ENCODE results near the gene UMPS. TPM values are rescaled to one million over a fixed set of nuclear protein-coding genes. Genes with fewer than 3 reads are reported as not detected.

The UMPS gene
- total RNA-seq, 2 donors from 2014 or later = 53.9 to 60.8 TPM

- Mint-ChIP-seq H3K9me3 (no peaks in the 10 kb centered on the region), H3K27ac (peak overlapping the region; percentile 79), H3K4me1 (no peaks in the 10 kb centered on the region), H3K27me3 (ENCODE audit: insufficient read depth) (no peaks in the 10 kb centered on the region), H3K4me3 (no peak overlapping the region), H3K36me3 (ENCODE audit: low read depth) (peaks cover 76% of the 10 kb centered on the region)
- Histone ChIP-seq H3K36me3 (ENCODE audit: control insufficient read depth, insufficient read depth, low read length) (peaks cover 87% of the 10 kb centered on the region), H3K27ac (ENCODE audit: low read depth, low read length) (no peak overlapping the region), H3K4me1 (ENCODE audit: control insufficient read depth, insufficient read depth, low read length) (no peaks in the 10 kb centered on the region), H3K27me3 (ENCODE audit: control insufficient read depth, insufficient read depth, low read length, poor library complexity, severe bottlenecking) (no peaks in the 10 kb centered on the region), H3K9ac (ENCODE audit: extremely low read depth, low read length, poor library complexity, severe bottlenecking) (no peak overlapping the region), H3K4me3 (ENCODE audit: low read length) (no peak overlapping the region), H3K9me3 (ENCODE audit: control insufficient read depth, low read length) (peaks cover 47% of the 10 kb centered on the region)
- 91 to 95% methylated on average over 4 to 6 of the region's 6 CpGs for WGBS, 2 experiments (ENCODE audit: insufficient coverage in 1 of 2, insufficient read length in 1 of 2)
- DNase-seq = peak; percentile 17
- TF ChIP-seq CTCF (conservative IDR thresholded peaks at IDR 0.05) = no peak
Observed at GRCh38 chr3:124793054-124793739, 62.9 kb downstream of the UMPS start.

GRCh38 chr3:124796477-124796876, 66.2 kb downstream of the UMPS start:
- Histone ChIP-seq H3K27ac (ENCODE audit: low read depth, low read length) (no peak overlapping the region), H3K9ac (ENCODE audit: extremely low read depth, low read length, poor library complexity, severe bottlenecking) (no peak overlapping the region), H3K27me3 (ENCODE audit: control insufficient read depth, insufficient read depth, low read length, poor library complexity, severe bottlenecking) (no peaks in the 10 kb centered on the region), H3K9me3 (ENCODE audit: control insufficient read depth, low read length) (peaks cover 24% of the 10 kb centered on the region), H3K36me3 (ENCODE audit: control insufficient read depth, insufficient read depth, low read length) (peaks cover 95% of the 10 kb centered on the region), H3K4me1 (ENCODE audit: control insufficient read depth, insufficient read depth, low read length) (no peaks in the 10 kb centered on the region), H3K4me3 (ENCODE audit: low read length) (no peak overlapping the region)
- no peak overlapping the region for H3K4me3 Mint-ChIP-seq
- no peaks in the 10 kb centered on the region for H3K9me3 Mint-ChIP-seq
- peaks cover 80% of the 10 kb centered on the region for H3K36me3 Mint-ChIP-seq (ENCODE audit: low read depth)
- H3K27ac Mint-ChIP-seq = peak overlapping the region; percentile 44
- WGBS, 2 experiments (ENCODE audit: insufficient coverage in 1 of 2, insufficient read length in 1 of 2) = 85 to 96% methylated on average over 14 to 19 of the region's 19 CpGs
- peaks cover 3% of the 10 kb centered on the region for H3K4me1 Mint-ChIP-seq
- H3K27me3 Mint-ChIP-seq (ENCODE audit: insufficient read depth) = no peaks in the 10 kb centered on the region
- TF ChIP-seq CTCF (conservative IDR thresholded peaks at IDR 0.05) = no peak
- peak; percentile 23 for DNase-seq

GRCh38 chr3:124797426-124797945, 67.2 kb downstream of the UMPS start:
- H3K9me3 ChIP-seq (ENCODE audit: control insufficient read depth, low read length) = peaks cover 13% of the 10 kb centered on the region
- peaks cover 95% of the 10 kb centered on the region for H3K36me3 ChIP-seq (ENCODE audit: control insufficient read depth, insufficient read depth, low read length)
- Mint-ChIP-seq H3K27me3 (ENCODE audit: insufficient read depth) (no peaks in the 10 kb centered on the region), H3K36me3 (ENCODE audit: low read depth) (peaks cover 78% of the 10 kb centered on the region), H3K4me1 (peaks cover 9% of the 10 kb centered on the region), H3K27ac (no peak overlapping the region), H3K9me3 (no peaks in the 10 kb centered on the region), H3K4me3 (no peak overlapping the region)
- peak; percentile 17 for DNase-seq
- WGBS, 2 experiments (ENCODE audit: insufficient coverage in 1 of 2, insufficient read length in 1 of 2) = 93 to 100% methylated on average over 1 to 4 of the region's 4 CpGs
- no peak overlapping the region for H3K27ac ChIP-seq (ENCODE audit: low read depth, low read length)
- H3K27me3 ChIP-seq (ENCODE audit: control insufficient read depth, insufficient read depth, low read length, poor library complexity, severe bottlenecking) = no peaks in the 10 kb centered on the region
- no peak overlapping the region for H3K9ac ChIP-seq (ENCODE audit: extremely low read depth, low read length, poor library complexity, severe bottlenecking)
- no peak overlapping the region for H3K4me3 ChIP-seq (ENCODE audit: low read length)
- peaks cover 3% of the 10 kb centered on the region for H3K4me1 ChIP-seq (ENCODE audit: control insufficient read depth, insufficient read depth, low read length)
- no peak for TF ChIP-seq CTCF (conservative IDR thresholded peaks at IDR 0.05)

Small RNA genes within 50 kb of the gene (microRNA-seq; reads per million reads assigned to microRNA genes)
- gene MIR544B (ENCODE audit: borderline microRNAs expressed) = not detected

Other genes with a start within 250 kb of the UMPS start
- gene ITGB5, start 156.9 kb downstream of the UMPS start, total RNA-seq = 100 to 1,000 TPM; 262 to 329 TPM
- under 1 TPM in 1 of 2 donors, not detected in 1; 0.15 TPM for gene MUC13, start 204.3 kb downstream of the UMPS start, total RNA-seq

All from endodermal cell (in vitro differentiated cells).